H9 (cell line): ENCODE results near the gene ACSS2. TPM values are rescaled to one million over a fixed set of nuclear protein-coding genes. Genes with fewer than 3 reads are reported as not detected.

ENCODE experiments used
- DNase-seq: peaks from one replicate; pipeline ENCODE4 v3.0.0-alpha.2; 2017
- H2AFZ ChIP-seq: one replicate; pipeline ENCODE4 v1.6.1; 2013; ENCODE audit warnings: mild to moderate bottlenecking, low read length, control low read depth, moderate library complexity
- H2AK5ac ChIP-seq: 2 replicates; pipeline ENCODE4 v1.6.1; 2013; ENCODE audit warnings: low read length, control low read depth, mixed read lengths; ENCODE audit not compliant: insufficient read length
- H2BK120ac ChIP-seq: one replicate; pipeline ENCODE4 v1.6.1; 2013; ENCODE audit warnings: low read depth, mild to moderate bottlenecking, low read length, control low read depth, inconsistent platforms; ENCODE audit not compliant: poor library complexity, severe bottlenecking
- H2BK12ac ChIP-seq: 2 replicates; pipeline ENCODE4 v1.6.1; 2013; ENCODE audit warnings: low read length, control low read depth, mixed read lengths, low read depth; ENCODE audit not compliant: insufficient read length
- H2BK15ac ChIP-seq: 2 replicates; pipeline ENCODE4 v1.6.1; 2013; ENCODE audit warnings: low read depth, low read length, control low read depth
- H2BK20ac ChIP-seq: one replicate; pipeline ENCODE4 v1.6.1; 2013; ENCODE audit warnings: low read depth, mild to moderate bottlenecking, low read length, control low read depth, inconsistent platforms; ENCODE audit not compliant: poor library complexity, severe bottlenecking
- H2BK5ac ChIP-seq: 2 replicates; pipeline ENCODE4 v1.6.1; 2013; ENCODE audit warnings: low read length, control low read depth, mixed read lengths; ENCODE audit not compliant: insufficient read length
- H3K14ac ChIP-seq: 2 replicates; pipeline ENCODE4 v1.6.1; 2013; ENCODE audit warnings: low read length, control low read depth; ENCODE audit not compliant: insufficient read depth
- H3K18ac ChIP-seq: 2 replicates; pipeline ENCODE4 v1.6.1; 2013; ENCODE audit warnings: low read depth, mild to moderate bottlenecking, mixed read lengths, low read length, control low read depth; ENCODE audit not compliant: insufficient read length
- H3K23ac ChIP-seq: 2 replicates; pipeline ENCODE4 v1.6.1; 2013; ENCODE audit warnings: low read length, control low read depth, mixed read lengths, low read depth; ENCODE audit not compliant: insufficient read length
- H3K23me2 ChIP-seq: 2 replicates; pipeline ENCODE4 v1.6.1; 2013; ENCODE audit warnings: low read depth, mild to moderate bottlenecking, mixed read lengths, low read length, control low read depth; ENCODE audit not compliant: insufficient read length, poor library complexity, severe bottlenecking
- H3K27ac ChIP-seq: 2 replicates; pipeline ENCODE4 v1.5.1; 2013; ENCODE audit warnings: low read length, control low read depth, mixed read lengths, low read depth; ENCODE audit not compliant: insufficient read length
- H3K27me3 ChIP-seq: 2 replicates; pipeline ENCODE4 v1.6.1; 2013; ENCODE audit warnings: low read length, control low read depth, inconsistent platforms; ENCODE audit not compliant: insufficient read depth
- H3K4ac ChIP-seq: 2 replicates; pipeline ENCODE4 v1.6.1; 2013; ENCODE audit warnings: low read depth, mild to moderate bottlenecking, control low read depth, inconsistent platforms, low read length, moderate library complexity
- H3K4me1 ChIP-seq: 2 replicates; pipeline ENCODE4 v1.6.1; 2013; ENCODE audit warnings: low read length, control low read depth, inconsistent platforms; ENCODE audit not compliant: insufficient read depth
- H3K4me2 ChIP-seq: 2 replicates; pipeline ENCODE4 v1.6.1; 2013; ENCODE audit warnings: low read length, control low read depth, mixed read lengths; ENCODE audit not compliant: insufficient read length, insufficient read depth
- H3K56ac ChIP-seq: 2 replicates; pipeline ENCODE4 v1.6.1; 2013; ENCODE audit warnings: low read depth, mild to moderate bottlenecking, mixed read lengths, low read length, control low read depth; ENCODE audit not compliant: insufficient read length
- H3K79me1 ChIP-seq: 2 replicates; pipeline ENCODE4 v1.6.1; 2013; ENCODE audit warnings: low read depth, mild to moderate bottlenecking, moderate library complexity, low read length, control low read depth, inconsistent platforms; ENCODE audit not compliant: insufficient read depth, poor library complexity, severe bottlenecking
- H3K79me2 ChIP-seq: 2 replicates; pipeline ENCODE4 v1.6.1; 2013; ENCODE audit warnings: low read length, control low read depth, inconsistent platforms; ENCODE audit not compliant: insufficient read depth
- H3K9ac ChIP-seq: 2 replicates; pipeline ENCODE4 v1.6.1; 2013; ENCODE audit warnings: low read length, control low read depth, mixed read lengths; ENCODE audit not compliant: insufficient read length; ENCODE audit errors: extremely low read depth
- H3K9me3 ChIP-seq: one replicate; pipeline ENCODE4 v1.6.1; 2013; ENCODE audit warnings: low read depth, low read length, inconsistent platforms; ENCODE audit not compliant: control insufficient read depth
- H3T11ph ChIP-seq: one replicate; pipeline ENCODE4 v1.6.1; 2013; ENCODE audit warnings: mild to moderate bottlenecking, low read length, control low read depth, inconsistent platforms
- H4K20me1 ChIP-seq: one replicate; pipeline ENCODE4 v1.6.1; 2013; ENCODE audit not compliant: control insufficient read depth, insufficient read length, insufficient read depth
- H4K5ac ChIP-seq: 2 replicates; pipeline ENCODE4 v1.6.1; 2013; ENCODE audit warnings: low read depth, mild to moderate bottlenecking, mixed read lengths, low read length, control low read depth; ENCODE audit not compliant: insufficient read length
- H4K8ac ChIP-seq: replicated peaks from 2 replicates; pipeline ENCODE4 v1.6.1; 2013; ENCODE audit warnings: low read length, control low read depth, mixed read lengths, low read depth; ENCODE audit not compliant: insufficient read length
- H4K91ac ChIP-seq: 2 replicates; pipeline ENCODE4 v1.6.1; 2013; ENCODE audit warnings: low read depth, mild to moderate bottlenecking, moderate library complexity, mixed read lengths, low read length, control low read depth; ENCODE audit not compliant: insufficient read length
- H3K27ac Mint-ChIP-seq, 3 experiments: 2 replicates in 2 of 3; 3 replicates in 1 of 3; pipeline ENCODE4 v1.8.0; 2020 to 2021; ENCODE audit warnings: mixed read lengths in 3 of 3, mild to moderate bottlenecking in 1 of 3, moderate library complexity in 1 of 3
- H3K27me3 Mint-ChIP-seq: 2 replicates; pipeline ENCODE4 v1.8.0; 2021; ENCODE audit warnings: low read depth, mild to moderate bottlenecking, moderate library complexity, mixed read lengths
- H3K36me3 Mint-ChIP-seq, 3 experiments: 2 replicates in 2 of 3; 3 replicates in 1 of 3; pipeline ENCODE4 v1.8.0; 2020 to 2021; ENCODE audit warnings: low read depth in 3 of 3, mixed read lengths in 3 of 3; ENCODE audit not compliant: insufficient read depth in 1 of 3
- H3K4me1 Mint-ChIP-seq, 2 experiments: 2 replicates each; pipeline ENCODE4 v1.8.0; 2020; ENCODE audit warnings: mixed read lengths in 2 of 2
- H3K4me3 Mint-ChIP-seq, 2 experiments: 2 replicates in 1 of 2; 3 replicates in 1 of 2; pipeline ENCODE4 v1.8.0; 2020 to 2021; ENCODE audit warnings: mild to moderate bottlenecking in 2 of 2, mixed read lengths in 2 of 2, moderate library complexity in 1 of 2
- H3K9me3 Mint-ChIP-seq, 2 experiments: 2 replicates in 1 of 2; 3 replicates in 1 of 2; pipeline ENCODE4 v1.8.0; 2020; ENCODE audit warnings: mild to moderate bottlenecking in 2 of 2, mixed read lengths in 2 of 2, moderate library complexity in 1 of 2
- WGBS: extraction: QIAGEN DNeasy Blood & Tissue Kit; methylation state at CpG from one replicate; pipeline ENCODE4 v1.1.7; 2013; ENCODE audit warnings: missing lambda C conversion rate, low lambda C conversion rate, mixed read lengths; ENCODE audit not compliant: insufficient read length; ENCODE audit errors: extremely low coverage; 5-methylcytosine and 5-hydroxymethylcytosine counted together
- total RNA-seq: library from RNA; stranded (reverse); gene quantifications from 2 replicates; pipeline ENCODE4 v1.2.1, GENCODE V29; 2021
- TF ChIP-seq, protein P1 (sequence below): fragments of 200-600 bp; sonication (generic); conservative IDR thresholded peaks from 3 replicates; pipeline ENCODE4 v1.8.0; 2021; ENCODE audit warnings: antibody characterized with exemption, mild to moderate bottlenecking

The ACSS2 gene
- total RNA-seq, 1 experiment from 2014 or later = 15.4 TPM

GRCh38 chr20:34967421-34967820, 91.0 kb downstream of the ACSS2 start:
- TF ChIP-seq, protein P1, sequence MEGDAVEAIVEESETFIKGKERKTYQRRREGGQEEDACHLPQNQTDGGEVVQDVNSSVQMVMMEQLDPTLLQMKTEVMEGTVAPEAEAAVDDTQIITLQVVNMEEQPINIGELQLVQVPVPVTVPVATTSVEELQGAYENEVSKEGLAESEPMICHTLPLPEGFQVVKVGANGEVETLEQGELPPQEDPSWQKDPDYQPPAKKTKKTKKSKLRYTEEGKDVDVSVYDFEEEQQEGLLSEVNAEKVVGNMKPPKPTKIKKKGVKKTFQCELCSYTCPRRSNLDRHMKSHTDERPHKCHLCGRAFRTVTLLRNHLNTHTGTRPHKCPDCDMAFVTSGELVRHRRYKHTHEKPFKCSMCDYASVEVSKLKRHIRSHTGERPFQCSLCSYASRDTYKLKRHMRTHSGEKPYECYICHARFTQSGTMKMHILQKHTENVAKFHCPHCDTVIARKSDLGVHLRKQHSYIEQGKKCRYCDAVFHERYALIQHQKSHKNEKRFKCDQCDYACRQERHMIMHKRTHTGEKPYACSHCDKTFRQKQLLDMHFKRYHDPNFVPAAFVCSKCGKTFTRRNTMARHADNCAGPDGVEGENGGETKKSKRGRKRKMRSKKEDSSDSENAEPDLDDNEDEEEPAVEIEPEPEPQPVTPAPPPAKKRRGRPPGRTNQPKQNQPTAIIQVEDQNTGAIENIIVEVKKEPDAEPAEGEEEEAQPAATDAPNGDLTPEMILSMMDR = no peak
- no peak overlapping the region for H3K4me3 Mint-ChIP-seq

More at GRCh38 chr20:34967421-34967820, 91.0 kb downstream of the ACSS2 start:
- Histone ChIP-seq H4K91ac (no peak overlapping the region), H4K5ac (no peak overlapping the region), H2BK5ac (no peak overlapping the region), H2BK120ac (no peak overlapping the region), H4K20me1 (no peaks in the 10 kb centered on the region), H3T11ph (no peak overlapping the region), H2BK20ac (no peak overlapping the region), H2AFZ (no peak overlapping the region), H3K23ac (no peak overlapping the region), H3K27me3 (no peaks in the 10 kb centered on the region), H3K79me2 (no peaks in the 10 kb centered on the region), H3K9ac (no peak overlapping the region), H4K8ac (no peak overlapping the region), H3K9me3 (no peaks in the 10 kb centered on the region), H2BK15ac (no peak overlapping the region), H3K79me1 (no peaks in the 10 kb centered on the region), H3K4me2 (no peak overlapping the region), H3K56ac (no peak overlapping the region), H2BK12ac (no peak overlapping the region), H3K4me1 (no peaks in the 10 kb centered on the region), H3K23me2 (no peaks in the 10 kb centered on the region), H2AK5ac (no peak overlapping the region), H3K27ac (no peak overlapping the region), H3K18ac (no peak overlapping the region), H3K14ac (no peak overlapping the region), H3K4ac (no peak overlapping the region)
- Mint-ChIP-seq H3K36me3 (no peaks in the 10 kb centered on the region), H3K27ac (peak overlapping the region in 1 of 3 experiments; percentile 84; a peak in 1 of 7 replicates), H3K4me1 (peaks cover 12 to 14% of the 10 kb centered on the region in 2 experiments), H3K9me3 (no peaks in the 10 kb centered on the region), H3K27me3 (peaks cover 4% of the 10 kb centered on the region)
- WGBS = no CpG with 5 or more reads among the region's 5 CpGs
- no peak for DNase-seq
